Activated T-helper 1 cell treated with Interleukin-2 at 50 U/mL for 16 hours (primary cell): Measurements from ENCODE around the gene ANO1.
"Not testable (repeated sequence)": the region's sequence is repeated elsewhere in the genome, so short reads cannot be mapped to it uniquely, and the experiment has no call there.

ENCODE experiments used
- DNase-seq: peaks from one replicate; pipeline ENCODE4 v3.0.0-alpha.2; 2020; ENCODE audit warnings: low read depth

The ANO1 gene

GRCh38 chr11:70210051-70210501, 132.0 kb downstream of the ANO1 start:
- no peak for DNase-seq

- DNase-seq = no peak
Observed at GRCh38 chr11:70210530-70210929, 132.4 kb downstream of the ANO1 start.

- DNase-seq = no peak
Observed at GRCh38 chr11:70212227-70212811, 134.2 kb downstream of the ANO1 start.

GRCh38 chr11:70217388-70217787, 139.3 kb downstream of the ANO1 start:
- DNase-seq = not testable (repeated sequence)

GRCh38 chr11:70218076-70218475, 140.0 kb downstream of the ANO1 start:
- DNase-seq = not testable (repeated sequence)

- no peak for DNase-seq
Observed at GRCh38 chr11:70220136-70220535, 142.0 kb downstream of the ANO1 start.

GRCh38 chr11:70220920-70221319, 142.8 kb downstream of the ANO1 start:
- no peak for DNase-seq

- DNase-seq = no peak
Observed at GRCh38 chr11:70225681-70226177, 147.6 kb downstream of the ANO1 start.

- no peak for DNase-seq
Observed at GRCh38 chr11:70226183-70226582, 148.1 kb downstream of the ANO1 start.

GRCh38 chr11:70226967-70227366, 148.8 kb downstream of the ANO1 start:
- no peak for DNase-seq

- no peak for DNase-seq
Observed at GRCh38 chr11:70229737-70230136, 151.6 kb downstream of the ANO1 start.

- DNase-seq = no peak
Observed at GRCh38 chr11:70230151-70230839, 152.2 kb downstream of the ANO1 start.

- DNase-seq = no peak
Observed at GRCh38 chr11:70230840-70231710, 153.0 kb downstream of the ANO1 start.

GRCh38 chr11:70233034-70233433, 154.9 kb downstream of the ANO1 start:
- DNase-seq = no peak

- no peak for DNase-seq
Observed at GRCh38 chr11:70233511-70233934, 155.4 kb downstream of the ANO1 start.

GRCh38 chr11:70233962-70234361, 155.8 kb downstream of the ANO1 start:
- DNase-seq = no peak
